IPS-18a (cell line): Measurements from ENCODE around the gene AGO4.
"Not testable (repeated sequence)": the region's sequence is repeated elsewhere in the genome, so short reads cannot be mapped to it uniquely, and the experiment has no call there.

ENCODE experiments used
- H3K27ac ChIP-seq: one replicate; pipeline ENCODE4 v1.5.1; 2013; ENCODE audit warnings: low read length
- H3K27me3 ChIP-seq: one replicate; pipeline ENCODE4 v1.6.1; 2013; ENCODE audit warnings: mild to moderate bottlenecking, low read length; ENCODE audit not compliant: control insufficient read depth, insufficient read depth
- H3K36me3 ChIP-seq: one replicate; pipeline ENCODE4 v1.6.1; 2013; ENCODE audit warnings: low read depth, low read length; ENCODE audit not compliant: control insufficient read depth
- H3K4me1 ChIP-seq: one replicate; pipeline ENCODE4 v1.6.1; 2013; ENCODE audit warnings: low read depth, low read length; ENCODE audit not compliant: control insufficient read depth
- H3K4me3 ChIP-seq: one replicate; pipeline ENCODE4 v1.5.1; 2013; ENCODE audit warnings: low read length
- H3K9ac ChIP-seq: one replicate; pipeline ENCODE4 v1.6.1; 2013; ENCODE audit warnings: mild to moderate bottlenecking, low read length, moderate library complexity
- H3K9me3 ChIP-seq: one replicate; pipeline ENCODE4 v1.6.1; 2013; ENCODE audit warnings: low read depth, low read length; ENCODE audit not compliant: control insufficient read depth

AGO4 gene

GRCh38 chr1:35807614-35808449 lies at the start of gene AGO4:
AGO4 (plus strand) TSS chr1:35808016; CDS start chr1:35808417, 401 bp downstream.
- Histone ChIP-seq H3K9me3 (no peaks in the 10 kb centered on the region), H3K27ac (no peak within 1 kb of the TSS), H3K4me1 (peaks cover 7% of the 10 kb centered on the region)

GRCh38 chr1:35762141-35762540 lies 45.7 kb upstream of the AGO4 start:
- Histone ChIP-seq H3K27ac (no peak overlapping the region), H3K36me3 (peaks cover 60% of the 10 kb centered on the region), H3K9ac (no peak overlapping the region), H3K27me3 (no peaks in the 10 kb centered on the region), H3K9me3 (no peaks in the 10 kb centered on the region), H3K4me3 (no peak overlapping the region), H3K4me1 (no peaks in the 10 kb centered on the region)

More at GRCh38 chr1:35807614-35808449, at the start of gene AGO4:
- Histone ChIP-seq H3K9ac (peak within 1 kb of the TSS; percentile 54), H3K4me3 (peak within 1 kb of the TSS; percentile 91), H3K36me3 (no peaks in the 10 kb centered on the region), H3K27me3 (peaks cover 9% of the 10 kb centered on the region)

- no peak overlapping the region for H3K9ac ChIP-seq
- H3K27ac ChIP-seq: no peak overlapping the region
- no peaks in the 10 kb centered on the region for H3K27me3 ChIP-seq
- H3K4me3 ChIP-seq: no peak overlapping the region
- H3K9me3 ChIP-seq: no peaks in the 10 kb centered on the region
- H3K36me3 ChIP-seq: peaks cover 59% of the 10 kb centered on the region
- H3K4me1 ChIP-seq: no peaks in the 10 kb centered on the region
Observed at GRCh38 chr1:35763201-35763600, 44.6 kb upstream of the AGO4 start.

- no peak overlapping the region for H3K9ac ChIP-seq
- no peaks in the 10 kb centered on the region for H3K4me1 ChIP-seq
- no peaks in the 10 kb centered on the region for H3K9me3 ChIP-seq
- H3K4me3 ChIP-seq: no peak overlapping the region
- H3K27me3 ChIP-seq: no peaks in the 10 kb centered on the region
- H3K27ac ChIP-seq: no peak overlapping the region
- peaks cover 50% of the 10 kb centered on the region for H3K36me3 ChIP-seq
Observed at GRCh38 chr1:35764283-35764682, 43.5 kb upstream of the AGO4 start.

GRCh38 chr1:35768350-35769187 lies 39.2 kb upstream of the AGO4 start:
- H3K9me3 ChIP-seq: no peaks in the 10 kb centered on the region
- peaks cover 10% of the 10 kb centered on the region for H3K36me3 ChIP-seq
- H3K27me3 ChIP-seq: no peaks in the 10 kb centered on the region
- H3K9ac ChIP-seq: peak overlapping the region; percentile 96
- peak overlapping the region; percentile 80 for H3K4me3 ChIP-seq
- H3K27ac ChIP-seq: no peak overlapping the region
- no peaks in the 10 kb centered on the region for H3K4me1 ChIP-seq

GRCh38 chr1:35769188-35769758 lies 38.5 kb upstream of the AGO4 start:
- peak overlapping the region; percentile 80 for H3K4me3 ChIP-seq
- H3K27me3 ChIP-seq: no peaks in the 10 kb centered on the region
- H3K9ac ChIP-seq: peak overlapping the region; percentile 96
- H3K4me1 ChIP-seq: no peaks in the 10 kb centered on the region
- H3K9me3 ChIP-seq: no peaks in the 10 kb centered on the region
- H3K36me3 ChIP-seq: peaks cover 9% of the 10 kb centered on the region
- peak overlapping the region; percentile 62 for H3K27ac ChIP-seq

- Histone ChIP-seq H3K36me3 (no peaks in the 10 kb centered on the region), H3K4me1 (no peaks in the 10 kb centered on the region), H3K27me3 (no peaks in the 10 kb centered on the region), H3K9ac (no peak overlapping the region), H3K27ac (no peak overlapping the region), H3K4me3 (no peak overlapping the region), H3K9me3 (no peaks in the 10 kb centered on the region)
Observed at GRCh38 chr1:35773711-35774110, 34.1 kb upstream of the AGO4 start.

GRCh38 chr1:35776172-35776571 lies 31.6 kb upstream of the AGO4 start:
- H3K36me3 ChIP-seq, H3K27me3 ChIP-seq, H3K9me3 ChIP-seq, H3K4me3 ChIP-seq, H3K9ac ChIP-seq, H3K27ac ChIP-seq, H3K4me1 ChIP-seq: not testable (repeated sequence)

- H3K27me3 ChIP-seq: no peaks in the 10 kb centered on the region
- H3K4me3 ChIP-seq: no peak overlapping the region
- no peak overlapping the region for H3K9ac ChIP-seq
- no peak overlapping the region for H3K27ac ChIP-seq
- H3K36me3 ChIP-seq: no peaks in the 10 kb centered on the region
- no peaks in the 10 kb centered on the region for H3K4me1 ChIP-seq
- no peaks in the 10 kb centered on the region for H3K9me3 ChIP-seq
Observed at GRCh38 chr1:35777109-35777508, 30.7 kb upstream of the AGO4 start.

GRCh38 chr1:35783055-35783583 lies 24.7 kb upstream of the AGO4 start:
- Histone ChIP-seq H3K36me3 (no peaks in the 10 kb centered on the region), H3K27me3 (no peaks in the 10 kb centered on the region), H3K4me3 (no peak overlapping the region), H3K4me1 (no peaks in the 10 kb centered on the region), H3K27ac (no peak overlapping the region), H3K9me3 (no peaks in the 10 kb centered on the region), H3K9ac (no peak overlapping the region)

- H3K27me3 ChIP-seq, H3K36me3 ChIP-seq, H3K4me3 ChIP-seq, H3K9ac ChIP-seq, H3K4me1 ChIP-seq, H3K9me3 ChIP-seq, H3K27ac ChIP-seq: not testable (repeated sequence)
Observed at GRCh38 chr1:35784364-35784763, 23.5 kb upstream of the AGO4 start.
